HEK293T (cell line): ENCODE measurements around the gene SLC17A2.

Source experiments
- CTCF ChIA-PET: fragments of 350-600 bp; formaldehyde crosslinking; extraction: SDS; loops from one replicate; lab custom pipeline; 2021; ENCODE audit warnings: antibody characterized with exemption, inconsistent platforms; lab: Yijun Ruan, JAX
- POLR2A ChIA-PET: fragments of 350-600 bp; formaldehyde crosslinking; extraction: SDS; loops from one replicate; lab custom pipeline; 2020; ENCODE audit warnings: antibody characterized with exemption, inconsistent platforms; lab: Yijun Ruan, JAX
- DNase-seq: peaks from one replicate; pipeline ENCODE4 v3.0.0; 2012; ENCODE audit warnings: mixed read lengths; ENCODE audit errors: extremely low spot score
- ARNT ChIP-seq: fragments of 450-650 bp; IDR thresholded peaks from 2 replicates; pipeline ENCODE4 v1.6.1; 2017; ENCODE audit warnings: mild to moderate bottlenecking
- BHLHE40 ChIP-seq: fragments of 450-650 bp; IDR thresholded peaks from 2 replicates; pipeline ENCODE4 v1.6.1; 2016; ENCODE audit warnings: mild to moderate bottlenecking, moderate library complexity, borderline replicate concordance
- CTBP1 ChIP-seq: fragments of 450-650 bp; IDR thresholded peaks from 2 replicates; pipeline ENCODE4 v1.6.1; 2016; ENCODE audit warnings: borderline replicate concordance
- ELF4 ChIP-seq: fragments of 450-650 bp; IDR thresholded peaks from 2 replicates; pipeline ENCODE4 v1.6.1; 2017; ENCODE audit warnings: antibody characterized with exemption
- FOXA1 ChIP-seq: fragments of 450-650 bp; IDR thresholded peaks from 2 replicates; pipeline ENCODE4 v1.6.1; 2016; ENCODE audit warnings: mild to moderate bottlenecking
- FOXK2 ChIP-seq: fragments of 450-650 bp; IDR thresholded peaks from 2 replicates; pipeline ENCODE4 v1.6.1; 2016; ENCODE audit warnings: mild to moderate bottlenecking
- FOXM1 ChIP-seq: fragments of 450-650 bp; IDR thresholded peaks from 2 replicates; pipeline ENCODE4 v1.6.1; 2017; ENCODE audit warnings: mild to moderate bottlenecking, borderline replicate concordance
- HDGF ChIP-seq: fragments of 450-650 bp; IDR thresholded peaks from 2 replicates; pipeline ENCODE4 v1.6.1; 2017; ENCODE audit warnings: antibody characterized with exemption, borderline replicate concordance
- L3MBTL2 ChIP-seq: fragments of 450-650 bp; conservative IDR thresholded peaks from 2 replicates; pipeline ENCODE4 v1.6.1; 2016; ENCODE audit warnings: mild to moderate bottlenecking
- LEF1 ChIP-seq: fragments of 450-650 bp; IDR thresholded peaks from 2 replicates; pipeline ENCODE4 v1.6.1; 2017; ENCODE audit warnings: mild to moderate bottlenecking, borderline replicate concordance
- NFRKB ChIP-seq: fragments of 450-650 bp; IDR thresholded peaks from 2 replicates; pipeline ENCODE4 v1.6.1; 2016; ENCODE audit warnings: mild to moderate bottlenecking, moderate library complexity
- PKNOX1 ChIP-seq: fragments of 450-650 bp; IDR thresholded peaks from 2 replicates; pipeline ENCODE4 v1.6.1; 2016
- SP1 ChIP-seq: fragments of 450-650 bp; IDR thresholded peaks from 2 replicates; pipeline ENCODE4 v1.6.1; 2017
- SUZ12 ChIP-seq: fragments of 450-650 bp; IDR thresholded peaks from 2 replicates; pipeline ENCODE4 v1.6.1; 2016; ENCODE audit warnings: mild to moderate bottlenecking
- TARDBP ChIP-seq: fragments of 450-650 bp; IDR thresholded peaks from 2 replicates; pipeline ENCODE4 v1.6.1; 2016
- ZNF384 ChIP-seq: fragments of 450-650 bp; IDR thresholded peaks from 2 replicates; pipeline ENCODE4 v1.6.1; 2016

Gene SLC17A2

GRCh38 chr6:25925876-25926275 lies 4.6 kb downstream of the SLC17A2 start:
- no peak for DNase-seq
- ChIA-PET CTCF (interaction anchor here (0.9 kb wide), 1 partner anchor 647 kb away, joined by 3 read pairs; the partner anchor contains the start of gene CARMIL1), POLR2A (no interaction called here)
- TF ChIP-seq PKNOX1 (no peak), SP1 (no peak), SUZ12 (no peak), ELF4 (no peak)

- no peak for DNase-seq
- CTCF ChIA-PET = no interaction called here
- TF ChIP-seq TARDBP (no peak), BHLHE40 (no peak), SUZ12 (no peak), CTBP1 (no peak), FOXA1 (no peak), LEF1 (no peak), HDGF (no peak), ZNF384 (no peak)
- POLR2A ChIA-PET = no interaction called here
Observed at GRCh38 chr6:25922301-25922700, 8.2 kb downstream of the SLC17A2 start.

GRCh38 chr6:25921525-25922203 lies 8.8 kb downstream of the SLC17A2 start:
- ChIA-PET CTCF (no interaction called here), POLR2A (no interaction called here)
- TF ChIP-seq FOXM1 (no peak), ELF4 (no peak), SP1 (no peak), LEF1 (no peak), PKNOX1 (no peak), FOXK2 (no peak)

GRCh38 chr6:25919657-25920056 lies 10.8 kb downstream of the SLC17A2 start:
- ChIA-PET POLR2A (no interaction called here), CTCF (no interaction called here)
- TF ChIP-seq FOXA1 = no peak
- TF ChIP-seq TARDBP = no peak
- TF ChIP-seq ZNF384 = 0 out of 2 replicates have a peak, but pooled peaks have one; percentile 22
- DNase-seq = no peak

More at GRCh38 chr6:25921525-25922203, 8.8 kb downstream of the SLC17A2 start:
- no peak for DNase-seq

GRCh38 chr6:25918083-25918683 lies 12.3 kb downstream of the SLC17A2 start:
- ChIA-PET POLR2A (no interaction called here), CTCF (no interaction called here)
- TF ChIP-seq L3MBTL2 (no peak), LEF1 (no peak), HDGF (no peak), ARNT (no peak), NFRKB (no peak), TARDBP (no peak), SUZ12 (no peak), PKNOX1 (no peak), CTBP1 (no peak), FOXK2 (no peak), SP1 (no peak), ZNF384 (no peak)
- DNase-seq = no peak

DNA sequence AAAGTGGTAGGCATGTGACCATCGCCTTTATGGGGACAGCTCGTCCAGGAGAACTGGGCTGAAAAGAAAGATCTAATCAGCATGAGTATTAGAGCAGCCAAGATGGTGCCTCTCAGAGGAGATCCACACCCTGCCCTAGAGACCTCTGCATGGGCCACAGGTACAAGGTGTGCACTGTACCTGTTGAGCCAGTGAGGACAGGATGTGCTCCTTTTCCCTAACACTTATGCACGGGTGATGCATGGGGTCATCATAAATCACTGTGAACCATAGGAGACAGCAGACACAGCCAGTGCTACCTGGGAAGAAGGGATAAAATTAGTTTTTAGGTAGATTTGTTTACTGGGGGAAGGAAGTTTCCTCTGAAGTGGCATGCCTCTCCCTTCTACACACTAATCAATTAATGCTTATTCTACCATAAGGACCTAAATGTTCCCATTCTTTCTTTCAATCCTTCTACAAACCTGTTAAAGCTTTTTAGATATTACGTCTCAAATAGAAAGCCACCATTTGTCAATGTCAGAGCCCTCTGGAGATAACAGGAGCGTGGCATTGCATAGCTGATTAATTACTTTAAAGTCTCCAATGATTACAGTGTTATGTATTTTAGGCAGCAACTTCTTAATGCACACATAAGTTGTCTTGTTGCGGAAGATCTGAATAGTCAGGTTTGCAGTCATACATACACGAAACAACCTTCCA lies 13.6 kb downstream of the SLC17A2 start:
- no peak for DNase-seq
- ChIA-PET POLR2A (interaction anchor here (1.0 kb wide), 1 partner anchor 110 kb away, joined by 3 read pairs; no protein-coding TSS in a partner anchor), CTCF (no interaction called here)
- TF ChIP-seq TARDBP = no peak
- no peak for TF ChIP-seq FOXA1
- TF ChIP-seq FOXM1 = no peak
- no peak for TF ChIP-seq PKNOX1
- TF ChIP-seq LEF1 = no peak
- no peak for TF ChIP-seq SP1
- no peak for TF ChIP-seq FOXK2
- TF ChIP-seq HDGF = no peak
- TF ChIP-seq ELF4 = no peak
- TF ChIP-seq ZNF384 = no peak
- no peak for TF ChIP-seq L3MBTL2
- no peak for TF ChIP-seq BHLHE40
- TF ChIP-seq CTBP1 = no peak
- TF ChIP-seq ARNT = no peak
- TF ChIP-seq NFRKB = no peak
- no peak for TF ChIP-seq SUZ12
